ENCODE data around the gene TRERF1.

DNA sequence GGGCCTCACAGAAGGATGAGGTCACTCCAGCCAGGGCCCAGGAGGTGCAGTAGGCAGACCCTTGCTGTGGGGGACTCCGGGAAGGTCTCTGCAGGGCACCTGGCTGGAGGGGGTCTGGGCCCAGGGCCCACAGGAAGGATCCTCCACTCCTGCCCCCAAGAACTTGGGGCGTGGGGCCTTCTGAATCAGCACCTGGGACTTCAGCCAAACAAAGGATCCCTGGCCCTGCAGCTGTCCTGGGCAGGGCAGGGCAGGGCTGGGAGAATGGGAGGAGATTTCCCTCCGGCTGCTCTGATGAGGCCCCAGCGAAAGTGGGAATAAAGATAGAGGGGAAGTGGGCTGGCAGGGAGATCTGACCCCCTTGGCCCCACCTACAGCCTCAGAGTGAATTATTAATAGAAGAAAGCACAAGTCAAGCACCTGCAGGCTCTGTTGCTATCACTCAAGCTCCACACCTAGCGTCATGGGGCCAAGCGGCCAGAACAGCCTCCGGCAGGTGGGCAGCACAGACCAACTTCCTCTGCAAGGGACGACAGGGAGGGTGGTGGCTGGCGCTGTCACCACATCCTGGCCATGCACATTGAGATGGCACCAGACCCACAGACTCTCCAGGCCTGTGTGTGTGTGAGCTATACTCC, 172.5 kb downstream of the TRERF1 start:
- TF ChIP-seq POLR2A (IDR thresholded peaks at IDR 0.05), result no peak
- TF ChIP-seq, protein P1, sequence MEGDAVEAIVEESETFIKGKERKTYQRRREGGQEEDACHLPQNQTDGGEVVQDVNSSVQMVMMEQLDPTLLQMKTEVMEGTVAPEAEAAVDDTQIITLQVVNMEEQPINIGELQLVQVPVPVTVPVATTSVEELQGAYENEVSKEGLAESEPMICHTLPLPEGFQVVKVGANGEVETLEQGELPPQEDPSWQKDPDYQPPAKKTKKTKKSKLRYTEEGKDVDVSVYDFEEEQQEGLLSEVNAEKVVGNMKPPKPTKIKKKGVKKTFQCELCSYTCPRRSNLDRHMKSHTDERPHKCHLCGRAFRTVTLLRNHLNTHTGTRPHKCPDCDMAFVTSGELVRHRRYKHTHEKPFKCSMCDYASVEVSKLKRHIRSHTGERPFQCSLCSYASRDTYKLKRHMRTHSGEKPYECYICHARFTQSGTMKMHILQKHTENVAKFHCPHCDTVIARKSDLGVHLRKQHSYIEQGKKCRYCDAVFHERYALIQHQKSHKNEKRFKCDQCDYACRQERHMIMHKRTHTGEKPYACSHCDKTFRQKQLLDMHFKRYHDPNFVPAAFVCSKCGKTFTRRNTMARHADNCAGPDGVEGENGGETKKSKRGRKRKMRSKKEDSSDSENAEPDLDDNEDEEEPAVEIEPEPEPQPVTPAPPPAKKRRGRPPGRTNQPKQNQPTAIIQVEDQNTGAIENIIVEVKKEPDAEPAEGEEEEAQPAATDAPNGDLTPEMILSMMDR (IDR thresholded peaks at IDR 0.05 in 4 of 5, conservative IDR thresholded peaks at IDR 0.05 in 1 of 5), result no peak

Measured in gastrocnemius medialis (tissue), 4 donors.